Measurements from ENCODE around the gene HOXC12. TPM values are rescaled to one million over a fixed set of nuclear protein-coding genes. Genes with fewer than 3 reads are reported as not detected.

The HOXC12 gene
- total and polyA plus RNA-seq, 2 donors (not counting 1 experiment from before 2014, with no cell fraction given) = not detected

DNA sequence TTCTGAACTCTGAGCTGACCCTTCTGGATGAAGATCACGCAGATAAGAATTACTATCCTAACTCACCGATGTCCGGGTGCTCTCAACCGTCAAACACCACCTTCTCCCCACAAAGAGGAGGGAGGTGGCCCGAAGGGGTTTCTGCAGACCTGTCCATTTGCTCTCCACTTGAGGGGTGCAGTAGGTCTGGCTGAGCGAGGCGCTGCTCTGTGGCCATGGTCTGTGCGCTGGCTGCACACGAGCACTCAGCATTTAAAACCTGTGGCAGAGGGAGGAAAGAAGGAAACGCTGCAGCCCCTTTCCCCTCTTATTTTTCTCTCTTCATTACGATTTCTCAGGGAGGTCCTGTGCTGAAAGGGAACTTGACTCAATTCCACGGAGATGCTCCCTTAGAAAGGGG lies 17.6 kb upstream of the HOXC12 start:
- TF ChIP-seq EZH2 (IDR thresholded peaks at IDR 0.05; ENCODE audit: borderline replicate concordance, insufficient read depth, low read depth, low read length, poor library complexity, severe bottlenecking) = no peak
- TF ChIP-seq, protein P1, sequence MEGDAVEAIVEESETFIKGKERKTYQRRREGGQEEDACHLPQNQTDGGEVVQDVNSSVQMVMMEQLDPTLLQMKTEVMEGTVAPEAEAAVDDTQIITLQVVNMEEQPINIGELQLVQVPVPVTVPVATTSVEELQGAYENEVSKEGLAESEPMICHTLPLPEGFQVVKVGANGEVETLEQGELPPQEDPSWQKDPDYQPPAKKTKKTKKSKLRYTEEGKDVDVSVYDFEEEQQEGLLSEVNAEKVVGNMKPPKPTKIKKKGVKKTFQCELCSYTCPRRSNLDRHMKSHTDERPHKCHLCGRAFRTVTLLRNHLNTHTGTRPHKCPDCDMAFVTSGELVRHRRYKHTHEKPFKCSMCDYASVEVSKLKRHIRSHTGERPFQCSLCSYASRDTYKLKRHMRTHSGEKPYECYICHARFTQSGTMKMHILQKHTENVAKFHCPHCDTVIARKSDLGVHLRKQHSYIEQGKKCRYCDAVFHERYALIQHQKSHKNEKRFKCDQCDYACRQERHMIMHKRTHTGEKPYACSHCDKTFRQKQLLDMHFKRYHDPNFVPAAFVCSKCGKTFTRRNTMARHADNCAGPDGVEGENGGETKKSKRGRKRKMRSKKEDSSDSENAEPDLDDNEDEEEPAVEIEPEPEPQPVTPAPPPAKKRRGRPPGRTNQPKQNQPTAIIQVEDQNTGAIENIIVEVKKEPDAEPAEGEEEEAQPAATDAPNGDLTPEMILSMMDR (IDR thresholded peaks at IDR 0.05) = no peak
- no peaks in the 10 kb centered on the region for H4K20me1 ChIP-seq (ENCODE audit: control insufficient read depth, insufficient read depth, low read length, poor library complexity, severe bottlenecking)
- H3K36me3 ChIP-seq (replicated peaks in 1 of 2; ENCODE audit: control extremely low read depth in 1 of 2, control insufficient read depth in 1 of 2, extremely low read depth in 1 of 2, insufficient read depth in 2 of 2, low read length in 1 of 2) = no peaks in the 10 kb centered on the region
- WGBS (ENCODE audit: insufficient coverage) = 15% methylated on average over 5 of the region's 12 CpGs
- Mint-ChIP-seq H3K4me3 (no peak overlapping the region), H3K27ac (no peak overlapping the region), H3K27me3 (peaks cover 79% of the 10 kb centered on the region), H3K4me1 (peaks cover 10% of the 10 kb centered on the region), H3K9me3 (ENCODE audit: insufficient read depth) (no peaks in the 10 kb centered on the region)
- peaks cover 0 to 56% (median 2%) of the 10 kb centered on the region in 3 donors for H3K9me3 ChIP-seq (ENCODE audit: control extremely low read depth in 1 of 3, control insufficient read depth in 2 of 3, insufficient read depth in 1 of 3, low read length in 2 of 3)
- intact Hi-C loops (cut with micrococcal nuclease) = no loop called here
- no peak overlapping the region for H2AFZ ChIP-seq (ENCODE audit: insufficient read depth, low read depth, low read length, poor library complexity, severe bottlenecking)
- no peaks in the 10 kb centered on the region for H3K79me2 ChIP-seq (ENCODE audit: control insufficient read depth, insufficient read depth, low read length)
- H3K4me1 ChIP-seq (ENCODE audit: control insufficient read depth in 2 of 2, insufficient read depth in 2 of 2, low read length in 2 of 2) = peaks cover 10 to 30% of the 10 kb centered on the region in 2 donors
- no peak overlapping the region for H3K4me2 ChIP-seq (replicated peaks; ENCODE audit: low read depth, low read length, poor library complexity, severe bottlenecking)
- ChIA-PET CTCF (no interaction called here), POLR2A (no interaction called here)
- peaks cover 0 to 90% (median 73%) of the 10 kb centered on the region in 4 experiments for H3K27me3 ChIP-seq (replicated peaks in 1 of 4; ENCODE audit: control extremely low read depth in 1 of 4, control insufficient read depth in 3 of 4, insufficient read depth in 4 of 4, low read length in 3 of 4)
- no peak overlapping the region for H3K27ac ChIP-seq (ENCODE audit: low read length in 2 of 2)
- DNase-seq (no peak), ATAC-seq (ENCODE audit: low read depth) (no peak)
- no peak overlapping the region for H3K4me3 ChIP-seq (ENCODE audit: control extremely low read depth in 1 of 5, extremely low read depth in 1 of 5, insufficient read depth in 1 of 5, low read depth in 2 of 5, low read length in 4 of 5)
- H3K9ac ChIP-seq (ENCODE audit: low read length) = no peak overlapping the region

DNA sequence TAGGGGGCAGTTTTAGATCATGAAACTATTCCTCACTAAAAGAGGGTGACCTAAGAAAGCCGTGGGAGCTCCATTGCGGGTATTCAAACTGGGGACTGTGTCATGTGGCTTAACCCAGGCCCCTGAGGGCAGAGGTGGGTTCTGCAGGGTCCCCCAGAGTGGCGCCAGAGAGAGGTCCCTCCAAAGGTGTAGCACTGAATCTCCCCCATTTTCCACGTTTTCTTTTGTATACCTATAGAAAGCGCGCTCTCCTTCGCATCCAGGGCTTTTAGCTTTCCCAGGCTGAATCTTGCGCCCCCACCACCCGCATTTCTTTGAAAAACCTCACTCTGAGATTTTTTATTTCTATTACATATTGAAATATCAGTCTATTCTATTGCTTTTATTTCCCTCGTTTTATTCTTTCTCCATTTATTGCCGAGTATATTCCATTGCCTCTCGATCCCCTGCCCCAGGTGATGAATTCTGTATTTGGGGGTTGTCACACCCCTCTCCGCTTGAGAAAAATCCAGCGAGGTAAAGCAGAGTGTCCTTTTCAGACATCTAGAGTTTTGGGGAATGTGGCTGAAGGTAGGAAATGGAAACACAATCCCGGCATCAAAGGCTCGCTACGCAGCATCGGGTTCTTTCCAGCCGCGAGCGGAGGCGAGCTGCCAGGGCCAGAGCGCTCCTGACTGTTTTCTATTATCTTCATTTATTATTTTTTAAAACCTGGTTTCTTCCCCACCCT lies 16.9 kb upstream of the HOXC12 start:
- H3K9me3 ChIP-seq (ENCODE audit: control extremely low read depth in 1 of 3, control insufficient read depth in 2 of 3, insufficient read depth in 1 of 3, low read length in 2 of 3) = peaks cover 0 to 56% (median 2%) of the 10 kb centered on the region in 3 donors
- no peak overlapping the region for H2AFZ ChIP-seq (ENCODE audit: insufficient read depth, low read depth, low read length, poor library complexity, severe bottlenecking)
- no peak overlapping the region for H3K9ac ChIP-seq (ENCODE audit: low read length)
- H3K4me2 ChIP-seq (replicated peaks; ENCODE audit: low read depth, low read length, poor library complexity, severe bottlenecking) = no peak overlapping the region
- Mint-ChIP-seq H3K4me3 (no peak overlapping the region), H3K27me3 (peaks cover 79% of the 10 kb centered on the region), H3K27ac (no peak overlapping the region), H3K9me3 (ENCODE audit: insufficient read depth) (no peaks in the 10 kb centered on the region), H3K4me1 (peaks cover 10% of the 10 kb centered on the region)
- intact Hi-C loops (cut with micrococcal nuclease) = no loop called here
- DNase-seq (no peak), ATAC-seq (ENCODE audit: low read depth) (no peak)
- no peaks in the 10 kb centered on the region for H4K20me1 ChIP-seq (ENCODE audit: control insufficient read depth, insufficient read depth, low read length, poor library complexity, severe bottlenecking)
- peaks cover 10 to 30% of the 10 kb centered on the region in 2 donors for H3K4me1 ChIP-seq (ENCODE audit: control insufficient read depth in 2 of 2, insufficient read depth in 2 of 2, low read length in 2 of 2)
- H3K27ac ChIP-seq (ENCODE audit: low read length in 2 of 2) = no peak overlapping the region
- H3K27me3 ChIP-seq (replicated peaks in 1 of 4; ENCODE audit: control extremely low read depth in 1 of 4, control insufficient read depth in 3 of 4, insufficient read depth in 4 of 4, low read length in 3 of 4) = peaks cover 0 to 88% (median 70%) of the 10 kb centered on the region in 4 experiments
- H3K79me2 ChIP-seq (ENCODE audit: control insufficient read depth, insufficient read depth, low read length) = no peaks in the 10 kb centered on the region
- H3K36me3 ChIP-seq (replicated peaks in 1 of 2; ENCODE audit: control extremely low read depth in 1 of 2, control insufficient read depth in 1 of 2, extremely low read depth in 1 of 2, insufficient read depth in 2 of 2, low read length in 1 of 2) = no peaks in the 10 kb centered on the region
- no peak for TF ChIP-seq EZH2 (IDR thresholded peaks at IDR 0.05; ENCODE audit: borderline replicate concordance, insufficient read depth, low read depth, low read length, poor library complexity, severe bottlenecking)
- ChIA-PET CTCF (interaction anchor here (0.6 to 1.1 kb wide), 2 partner anchors 114 to 264 kb away, joined by 3 read pairs; no protein-coding TSS in a partner anchor), POLR2A (no interaction called here)
- no peak overlapping the region for H3K4me3 ChIP-seq (ENCODE audit: control extremely low read depth in 1 of 5, extremely low read depth in 1 of 5, insufficient read depth in 1 of 5, low read depth in 2 of 5, low read length in 4 of 5)
- 22% methylated on average over 6 of the region's 23 CpGs for WGBS (ENCODE audit: insufficient coverage)
